ENCODE measurements around the gene PJVK.
"Not testable (repeated sequence)": the region's sequence is repeated elsewhere in the genome, so short reads cannot be mapped to it uniquely, and the experiment has no call there.

Gene PJVK, protein sequence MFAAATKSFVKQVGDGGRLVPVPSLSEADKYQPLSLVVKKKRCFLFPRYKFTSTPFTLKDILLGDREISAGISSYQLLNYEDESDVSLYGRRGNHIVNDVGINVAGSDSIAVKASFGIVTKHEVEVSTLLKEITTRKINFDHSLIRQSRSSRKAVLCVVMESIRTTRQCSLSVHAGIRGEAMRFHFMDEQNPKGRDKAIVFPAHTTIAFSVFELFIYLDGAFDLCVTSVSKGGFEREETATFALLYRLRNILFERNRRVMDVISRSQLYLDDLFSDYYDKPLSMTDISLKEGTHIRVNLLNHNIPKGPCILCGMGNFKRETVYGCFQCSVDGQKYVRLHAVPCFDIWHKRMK

DNA sequence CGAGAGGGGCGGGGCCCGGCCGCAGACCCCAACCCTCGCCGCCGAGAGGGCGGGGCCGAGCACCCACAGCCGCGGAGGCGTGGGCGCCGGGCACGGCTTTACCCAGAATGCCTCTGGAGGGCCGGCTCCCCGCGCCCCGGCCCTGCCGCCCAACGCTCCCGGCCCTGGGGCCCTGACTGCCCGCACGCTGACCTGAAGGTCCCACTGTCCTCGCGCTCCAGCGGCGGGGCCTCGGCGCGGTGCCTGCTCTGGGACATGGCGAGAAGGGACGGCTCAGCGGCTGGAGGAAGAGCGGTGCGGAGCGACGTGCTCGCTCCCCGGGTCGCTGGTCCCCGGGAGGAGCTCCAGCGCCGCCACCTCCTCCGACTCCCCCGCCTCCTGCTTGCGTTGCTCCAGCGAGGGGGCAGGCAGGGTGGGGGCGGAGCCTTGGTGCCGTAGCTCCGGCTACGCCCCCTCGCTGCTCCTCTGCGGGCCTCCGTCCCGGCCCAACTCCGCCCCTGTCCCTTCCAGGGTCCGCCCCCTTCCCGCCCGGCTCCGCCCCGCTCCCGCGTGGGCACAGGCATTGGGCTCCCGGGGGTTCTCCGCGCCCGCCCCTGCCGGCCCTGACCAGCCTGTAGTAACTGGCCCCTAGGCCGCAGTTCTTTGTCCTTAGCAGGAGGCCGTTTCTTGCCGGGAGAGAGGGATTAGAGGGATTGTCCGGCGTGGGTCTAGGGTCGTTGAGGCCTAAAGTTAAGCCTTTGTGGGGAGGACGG is at the start of gene PJVK, which contains the start of gene PRKRA:
TSS of gene PJVK (plus strand) at position 605 of the 752 bp plus-strand sequence. CDS start 2,032 bp downstream, outside the sequence.
TSS of gene PRKRA (minus strand) at position 402 of the 752 bp plus-strand sequence. CDS start at position 257, 145 bp downstream.
- peak within 1 kb of the TSS; percentile 84 for H3K4me3 ChIP-seq (ENCODE audit: low read length)
- DNase-seq (ENCODE audit: low read depth), result peak; percentile 89
- TF ChIP-seq, protein P1, sequence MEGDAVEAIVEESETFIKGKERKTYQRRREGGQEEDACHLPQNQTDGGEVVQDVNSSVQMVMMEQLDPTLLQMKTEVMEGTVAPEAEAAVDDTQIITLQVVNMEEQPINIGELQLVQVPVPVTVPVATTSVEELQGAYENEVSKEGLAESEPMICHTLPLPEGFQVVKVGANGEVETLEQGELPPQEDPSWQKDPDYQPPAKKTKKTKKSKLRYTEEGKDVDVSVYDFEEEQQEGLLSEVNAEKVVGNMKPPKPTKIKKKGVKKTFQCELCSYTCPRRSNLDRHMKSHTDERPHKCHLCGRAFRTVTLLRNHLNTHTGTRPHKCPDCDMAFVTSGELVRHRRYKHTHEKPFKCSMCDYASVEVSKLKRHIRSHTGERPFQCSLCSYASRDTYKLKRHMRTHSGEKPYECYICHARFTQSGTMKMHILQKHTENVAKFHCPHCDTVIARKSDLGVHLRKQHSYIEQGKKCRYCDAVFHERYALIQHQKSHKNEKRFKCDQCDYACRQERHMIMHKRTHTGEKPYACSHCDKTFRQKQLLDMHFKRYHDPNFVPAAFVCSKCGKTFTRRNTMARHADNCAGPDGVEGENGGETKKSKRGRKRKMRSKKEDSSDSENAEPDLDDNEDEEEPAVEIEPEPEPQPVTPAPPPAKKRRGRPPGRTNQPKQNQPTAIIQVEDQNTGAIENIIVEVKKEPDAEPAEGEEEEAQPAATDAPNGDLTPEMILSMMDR (conservative IDR thresholded peaks at IDR 0.05; ENCODE audit: low read depth, low read length), result no peak

GRCh38 chr2:178401994-178402437 is 49.2 kb upstream of the PJVK start:
- H3K4me3 ChIP-seq (ENCODE audit: low read length), result no peak overlapping the region
- TF ChIP-seq, protein P1 (conservative IDR thresholded peaks at IDR 0.05; ENCODE audit: low read depth, low read length), result no peak
- DNase-seq (ENCODE audit: low read depth), result no peak

DNA sequence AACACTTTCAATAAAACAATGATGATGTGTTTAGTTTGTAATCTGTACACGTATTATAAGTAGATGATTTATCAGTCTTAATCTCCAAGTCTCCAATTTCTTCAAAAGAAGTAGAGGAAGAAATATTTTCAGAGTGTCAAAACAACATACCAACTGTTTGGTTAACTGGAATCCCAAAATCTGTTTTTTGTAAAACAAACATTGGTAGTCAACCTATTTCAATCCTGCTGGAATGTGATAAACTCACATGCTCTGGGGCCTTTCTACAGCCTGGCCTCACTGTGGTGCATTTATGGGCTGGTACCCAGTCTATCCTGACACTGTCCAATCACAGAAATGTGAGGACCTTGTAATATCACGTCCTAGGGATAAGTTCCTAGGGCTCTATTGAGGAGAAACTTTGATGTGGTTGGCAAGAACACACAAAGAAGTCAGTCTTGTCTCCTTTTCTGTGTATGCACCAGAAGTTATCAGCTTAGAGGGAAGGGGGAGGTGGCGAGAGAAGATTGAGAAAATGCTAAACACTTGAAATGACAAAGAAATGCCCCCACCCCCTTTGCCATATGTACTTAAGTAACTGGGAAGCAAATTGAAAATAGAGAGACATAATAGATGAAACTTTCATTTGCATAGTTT is 47.4 kb upstream of the PJVK start:
- DNase-seq (ENCODE audit: low read depth), result no peak
- TF ChIP-seq, protein P1 (conservative IDR thresholded peaks at IDR 0.05; ENCODE audit: low read depth, low read length), result no peak
- no peak overlapping the region for H3K4me3 ChIP-seq (ENCODE audit: low read length)

GRCh38 chr2:178404368-178404767 is 46.8 kb upstream of the PJVK start:
- H3K4me3 ChIP-seq (ENCODE audit: low read length), result no peak overlapping the region
- no peak for DNase-seq (ENCODE audit: low read depth)
- TF ChIP-seq, protein P1 (conservative IDR thresholded peaks at IDR 0.05; ENCODE audit: low read depth, low read length), result no peak

DNA sequence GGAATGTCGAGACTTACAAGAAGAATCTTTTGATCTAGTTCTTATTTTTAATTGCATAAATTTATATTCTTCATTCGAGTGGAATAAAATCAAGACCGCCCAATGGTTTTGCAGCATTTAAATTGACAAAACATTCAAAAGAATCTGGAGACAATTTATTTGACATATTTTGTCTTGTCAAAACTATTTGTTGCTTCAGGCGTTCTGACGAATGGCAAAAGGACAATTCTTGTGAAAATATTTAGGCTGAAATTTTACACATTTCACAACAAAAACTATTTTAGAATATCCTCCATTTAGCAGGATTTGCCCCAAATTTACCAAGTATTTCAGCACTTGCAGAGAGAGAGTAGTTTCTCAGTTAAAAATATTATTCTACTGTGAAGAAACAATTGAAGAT is 41.9 kb upstream of the PJVK start:
- DNase-seq (ENCODE audit: low read depth), result no peak
- TF ChIP-seq, protein P1 (conservative IDR thresholded peaks at IDR 0.05; ENCODE audit: low read depth, low read length), result no peak
- H3K4me3 ChIP-seq (ENCODE audit: low read length), result no peak overlapping the region

- no peak for DNase-seq (ENCODE audit: low read depth)
- TF ChIP-seq, protein P1 (conservative IDR thresholded peaks at IDR 0.05; ENCODE audit: low read depth, low read length), result no peak
- H3K4me3 ChIP-seq (ENCODE audit: low read length), result no peak overlapping the region
Observed at GRCh38 chr2:178412047-178412446, 39.1 kb upstream of the PJVK start.

DNA sequence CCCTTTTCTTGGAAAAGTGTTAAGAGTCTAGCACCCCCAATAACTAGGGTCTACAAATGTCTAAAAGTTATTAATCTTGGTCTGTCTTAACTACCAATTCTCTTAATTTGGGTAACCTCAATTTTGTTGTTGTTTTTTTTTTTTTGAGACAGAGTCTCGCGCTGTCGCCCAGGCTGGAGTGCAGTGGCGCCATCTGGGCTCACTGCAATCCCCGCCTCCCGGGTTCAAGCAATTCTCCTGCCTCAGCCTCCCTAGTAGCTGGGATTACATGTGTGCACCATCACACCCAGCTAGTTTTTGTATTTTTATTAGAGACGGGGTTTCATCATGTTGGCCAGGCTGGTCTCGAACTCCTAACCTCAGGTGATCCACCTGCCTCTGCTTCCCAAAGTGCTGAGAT is 38.7 kb upstream of the PJVK start:
- DNase-seq (ENCODE audit: low read depth); H3K4me3 ChIP-seq (ENCODE audit: low read length): not testable (repeated sequence)
